Glutamatergic neuron (in vitro differentiated cells): ENCODE measurements around the gene ITIH1. TPM values are rescaled to one million over a fixed set of nuclear protein-coding genes. Genes with fewer than 3 reads are reported as not detected.
"Not testable (repeated sequence)": the region's sequence is repeated elsewhere in the genome, so short reads cannot be mapped to it uniquely, and the experiment has no call there.

ENCODE experiments used
- DNase-seq: peaks from one replicate; pipeline ENCODE4 v3.0.0; 2022
- H3K27ac Mint-ChIP-seq: one replicate; pipeline ENCODE4 v1.8.0; 2020; ENCODE audit warnings: mild to moderate bottlenecking, mixed read lengths, inconsistent platforms; ENCODE audit not compliant: unreplicated experiment
- H3K27me3 Mint-ChIP-seq: one replicate; pipeline ENCODE4 v1.8.0; 2020; ENCODE audit warnings: mild to moderate bottlenecking, moderate library complexity, mixed read lengths, inconsistent platforms; ENCODE audit not compliant: unreplicated experiment
- H3K36me3 Mint-ChIP-seq: one replicate; pipeline ENCODE4 v1.8.0; 2020; ENCODE audit warnings: mild to moderate bottlenecking, mixed read lengths, inconsistent platforms; ENCODE audit not compliant: unreplicated experiment
- H3K4me1 Mint-ChIP-seq: one replicate; pipeline ENCODE4 v1.8.0; 2020; ENCODE audit warnings: mild to moderate bottlenecking, low read depth, mixed read lengths, inconsistent platforms; ENCODE audit not compliant: unreplicated experiment
- H3K4me3 Mint-ChIP-seq: one replicate; pipeline ENCODE4 v1.8.0; 2020; ENCODE audit warnings: mild to moderate bottlenecking, mixed read lengths, inconsistent platforms; ENCODE audit not compliant: unreplicated experiment
- H3K9me3 Mint-ChIP-seq: one replicate; pipeline ENCODE4 v1.8.0; 2020; ENCODE audit warnings: mild to moderate bottlenecking, moderate library complexity, mixed read lengths, inconsistent platforms; ENCODE audit not compliant: unreplicated experiment
- CTCF ChIP-seq: fragments of 200-600 bp; sonication (generic); IDR thresholded peaks from one replicate; pipeline ENCODE4 v1.5.0; 2021; ENCODE audit not compliant: partially characterized antibody, unreplicated experiment
- long read RNA-seq: library from polyadenylated mRNA; unstranded; transcript quantifications from one replicate; pipeline ENCODE4 v2.0.0, GENCODE V29; 2020; ENCODE audit not compliant: unreplicated experiment
- total RNA-seq: library from RNA; stranded (reverse); fragmentation: NEBNext Ultra II Directional; extraction: Animal tissue kit (Norgen Biotek cat#: 25700); gene quantifications from one replicate; pipeline ENCODE4 v1.2.1, GENCODE V29; 2021; ENCODE audit not compliant: unreplicated experiment

ITIH1 gene
- total RNA-seq = not detected
- long read RNA-seq = 0 reads

DNA sequence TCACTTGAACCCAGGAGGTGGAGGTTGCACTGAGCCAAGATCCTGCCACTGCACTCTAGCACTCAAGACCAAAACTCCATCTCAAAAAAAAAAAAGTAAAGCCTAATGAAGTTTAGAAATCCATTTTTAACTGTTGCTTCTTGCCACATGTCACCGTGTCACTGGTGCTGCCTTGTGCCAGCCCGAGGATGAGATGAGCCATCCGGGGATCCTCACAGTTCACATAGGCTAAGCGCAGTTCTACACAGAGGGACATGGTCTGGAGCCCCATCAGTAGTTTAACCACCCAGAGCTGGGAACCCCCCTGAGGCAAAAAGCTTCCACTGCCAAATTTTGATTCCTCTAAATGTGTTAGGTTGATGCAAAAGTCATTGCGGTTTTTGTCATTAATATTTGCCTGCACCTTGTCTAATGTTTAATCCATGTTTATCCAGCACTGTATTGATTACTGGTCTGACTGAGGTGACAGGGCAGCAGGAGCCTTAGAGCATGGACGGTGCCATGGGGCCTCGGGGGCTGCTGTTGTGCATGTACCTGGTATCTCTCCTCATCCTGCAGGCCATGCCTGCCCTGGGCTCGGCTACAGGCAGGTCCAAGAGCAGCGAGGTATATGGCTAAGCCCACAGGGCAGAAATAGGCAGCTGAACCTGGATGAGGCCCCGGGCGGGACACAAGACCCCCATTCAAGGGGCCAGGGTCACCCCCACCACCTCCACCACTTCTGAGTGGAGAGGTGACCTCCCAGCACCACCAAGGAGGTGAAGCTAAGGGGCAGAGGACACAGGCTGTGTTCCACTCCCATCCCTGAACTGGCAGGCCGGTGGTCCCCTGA, at the start of gene ITIH1:
ITIH1 (plus strand) TSS at position 473 of the 832 bp plus-strand sequence; CDS start at position 490, 17 bp downstream.
- Mint-ChIP-seq H3K27me3 (peaks cover 12% of the 10 kb centered on the region), H3K9me3 (peaks cover 4% of the 10 kb centered on the region), H3K36me3 (no peaks in the 10 kb centered on the region), H3K4me1 (no peaks in the 10 kb centered on the region), H3K4me3 (no peak within 1 kb of the TSS), H3K27ac (no peak within 1 kb of the TSS)
- peak; percentile 4 for DNase-seq
- no peak for TF ChIP-seq CTCF

- DNase-seq, H3K9me3 Mint-ChIP-seq, H3K4me1 Mint-ChIP-seq, H3K27me3 Mint-ChIP-seq, H3K27ac Mint-ChIP-seq, H3K4me3 Mint-ChIP-seq: not testable (repeated sequence)
- H3K36me3 Mint-ChIP-seq = peaks cover 58% of the 10 kb centered on the region
Observed at GRCh38 chr3:52728753-52729152, 48.6 kb upstream of the ITIH1 start.

GRCh38 chr3:52730681-52731080, 46.7 kb upstream of the ITIH1 start:
- no peak overlapping the region for H3K27ac Mint-ChIP-seq
- H3K36me3 Mint-ChIP-seq = peaks cover 58% of the 10 kb centered on the region
- H3K4me1 Mint-ChIP-seq = no peaks in the 10 kb centered on the region
- no peak for TF ChIP-seq CTCF
- H3K4me3 Mint-ChIP-seq = no peak overlapping the region
- peaks cover 9% of the 10 kb centered on the region for H3K9me3 Mint-ChIP-seq
- no peaks in the 10 kb centered on the region for H3K27me3 Mint-ChIP-seq
- DNase-seq = no peak

- no peak for DNase-seq
- Mint-ChIP-seq H3K9me3 (peaks cover 9% of the 10 kb centered on the region), H3K36me3 (peaks cover 52% of the 10 kb centered on the region), H3K4me3 (no peak overlapping the region), H3K27ac (no peak overlapping the region), H3K27me3 (no peaks in the 10 kb centered on the region), H3K4me1 (no peaks in the 10 kb centered on the region)
- no peak for TF ChIP-seq CTCF
Observed at GRCh38 chr3:52731590-52731989, 45.8 kb upstream of the ITIH1 start.

GRCh38 chr3:52733256-52733891, 44.0 kb upstream of the ITIH1 start:
- H3K4me1 Mint-ChIP-seq = no peaks in the 10 kb centered on the region
- no peak overlapping the region for H3K27ac Mint-ChIP-seq
- DNase-seq = no peak
- TF ChIP-seq CTCF = no peak
- peaks cover 6% of the 10 kb centered on the region for H3K9me3 Mint-ChIP-seq
- H3K4me3 Mint-ChIP-seq = no peak overlapping the region
- H3K36me3 Mint-ChIP-seq = peaks cover 39% of the 10 kb centered on the region
- H3K27me3 Mint-ChIP-seq = no peaks in the 10 kb centered on the region
